GM23248 (cell line): Measurements from ENCODE around the gene MEGF11. TPM values are rescaled to one million over a fixed set of nuclear protein-coding genes. Genes with fewer than 3 reads are reported as not detected.

Source experiments
- DNase-seq: peaks from one replicate; pipeline ENCODE4 v3.0.0-alpha.2; 2015
- H2AFZ ChIP-seq: fragments of 200-600 bp; sonication (generic); 2 replicates; pipeline ENCODE4 v1.6.1; 2016; ENCODE audit warnings: antibody characterized with exemption
- H3F3A ChIP-seq: fragments of 200-600 bp; sonication (generic); 2 replicates; pipeline ENCODE4 v1.6.1; 2016; ENCODE audit warnings: mild to moderate bottlenecking, antibody characterized with exemption, mixed run types; ENCODE audit not compliant: insufficient read depth
- H3K27ac ChIP-seq: fragments of 200-600 bp; sonication (generic); 2 replicates; pipeline ENCODE4 v1.5.1; 2016; ENCODE audit warnings: mild to moderate bottlenecking
- H3K27me3 ChIP-seq: fragments of 200-600 bp; sonication (generic); replicated peaks from 2 replicates; pipeline ENCODE4 v1.6.1; 2016; ENCODE audit warnings: mild to moderate bottlenecking; ENCODE audit not compliant: insufficient read depth
- H3K36me3 ChIP-seq: fragments of 200-600 bp; sonication (generic); 2 replicates; pipeline ENCODE4 v1.6.1; 2016; ENCODE audit warnings: low read depth, mild to moderate bottlenecking
- H3K4me1 ChIP-seq: fragments of 200-600 bp; sonication (generic); 2 replicates; pipeline ENCODE4 v1.6.1; 2016; ENCODE audit warnings: mild to moderate bottlenecking; ENCODE audit not compliant: insufficient read depth
- H3K4me2 ChIP-seq: fragments of 200-600 bp; sonication (generic); one replicate; pipeline ENCODE4 v1.6.1; 2016; ENCODE audit warnings: mild to moderate bottlenecking; ENCODE audit not compliant: unreplicated experiment
- H3K4me3 ChIP-seq: fragments of 200-600 bp; sonication (generic); 2 replicates; pipeline ENCODE4 v1.5.1; 2016; ENCODE audit warnings: mild to moderate bottlenecking
- H3K79me2 ChIP-seq: fragments of 200-600 bp; sonication (generic); 2 replicates; pipeline ENCODE4 v1.6.1; 2016; ENCODE audit warnings: mild to moderate bottlenecking; ENCODE audit not compliant: insufficient read depth
- H3K9ac ChIP-seq: fragments of 200-600 bp; sonication (generic); 2 replicates; pipeline ENCODE4 v1.6.1; 2016; ENCODE audit warnings: mild to moderate bottlenecking
- H3K9me2 ChIP-seq: fragments of 200-600 bp; sonication (generic); 2 replicates; pipeline ENCODE4 v1.6.1; 2016; ENCODE audit warnings: mixed run types, mild to moderate bottlenecking, moderate library complexity; ENCODE audit not compliant: insufficient read depth
- H3K9me3 ChIP-seq: fragments of 200-600 bp; sonication (generic); one replicate; pipeline ENCODE4 v1.6.1; 2017; ENCODE audit warnings: low read depth
- H4K20me1 ChIP-seq: fragments of 200-600 bp; sonication (generic); 2 replicates; pipeline ENCODE4 v1.6.0; 2016; ENCODE audit not compliant: insufficient read depth
- EZH2 ChIP-seq: fragments of 200-600 bp; sonication (generic); IDR thresholded peaks from 2 replicates; pipeline ENCODE4 v1.6.1; 2018; ENCODE audit warnings: antibody characterized with exemption, mild to moderate bottlenecking; ENCODE audit not compliant: insufficient read depth, poor library complexity, severe bottlenecking
- EZH2phosphoT487 ChIP-seq: fragments of 200-600 bp; sonication (generic); IDR thresholded peaks from 2 replicates; pipeline ENCODE4 v1.6.1; 2018; ENCODE audit warnings: antibody characterized with exemption, moderate library complexity, mild to moderate bottlenecking, low read depth; ENCODE audit not compliant: insufficient read depth
- WGBS, 2 experiments: methylation state at CpG; one replicate each; pipeline ENCODE4 v1.1.6; 2015 to 2017; ENCODE audit warnings: low lambda C conversion rate in 2 of 2, low coverage in 1 of 2; ENCODE audit errors: missing lambda C conversion rate in 2 of 2; 5-methylcytosine and 5-hydroxymethylcytosine counted together
- in situ Hi-C: fragments of 300-500 bp; cut with MboI; formaldehyde crosslinking; loops from 2 replicates; pipeline ENCODE4 v1.15.0; 2020
- polyA plus RNA-seq: library from polyadenylated mRNA; unstranded; fragments of >200 nt; fragmentation: Nextera tagmentation; extraction: Ambion mirVana; gene quantifications from 2 replicates; pipeline ENCODE4 v1.2.1, GENCODE V29; 2016
- total RNA-seq: library from RNA; depleted of rRNA; stranded (reverse); fragments of >200 nt; shearing (Covaris generic); gene quantifications from 2 replicates; pipeline ENCODE4 v1.2.3, GENCODE V29; 2014

MEGF11 gene
- total and polyA plus RNA-seq, 2 experiments from 2014 or later = 0.14 TPM; not detected in 1

DNA sequence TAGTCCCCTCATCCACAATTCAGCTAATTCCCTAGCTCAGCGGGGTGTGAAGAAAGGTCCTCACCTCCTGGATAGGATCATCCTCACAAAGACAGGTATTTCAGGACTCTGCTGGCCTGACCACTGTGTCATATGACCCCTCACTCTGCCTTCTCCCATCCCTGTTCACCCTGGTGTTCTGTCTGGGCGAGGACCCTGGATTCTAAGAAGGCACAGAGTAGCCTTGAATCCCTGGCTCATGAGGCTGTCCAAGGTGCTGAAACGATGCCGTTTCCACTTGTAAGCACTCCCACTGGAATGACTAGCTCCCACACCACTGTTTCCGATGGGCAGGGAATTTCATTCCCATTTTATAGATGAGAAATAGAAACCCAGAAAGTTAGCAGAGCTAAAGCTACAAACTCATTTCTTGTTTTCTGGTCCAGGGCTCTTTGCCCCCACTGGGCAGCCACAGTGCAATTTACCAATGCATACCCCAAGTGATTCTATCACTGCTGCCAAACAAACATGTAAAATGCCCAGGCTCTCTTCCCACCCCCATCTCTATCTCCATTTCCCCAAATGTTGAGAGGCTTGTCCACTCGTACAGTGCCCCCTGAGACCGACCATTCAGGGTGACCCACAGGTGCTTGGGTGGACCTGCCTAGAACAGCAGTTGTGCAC lies 301.0 kb downstream of the MEGF11 start:
- H3K4me1 ChIP-seq = no peaks in the 10 kb centered on the region
- H3K9me3 ChIP-seq = no peaks in the 10 kb centered on the region
- TF ChIP-seq EZH2phosphoT487 (no peak), EZH2 (no peak)
- peaks cover 17% of the 10 kb centered on the region for H3K27me3 ChIP-seq
- H3K36me3 ChIP-seq = no peaks in the 10 kb centered on the region
- no peak overlapping the region for H3K9ac ChIP-seq
- 26 to 35% methylated on average over 7 of the region's 7 CpGs for WGBS, 2 experiments
- no peak overlapping the region for H3K4me3 ChIP-seq
- H2AFZ ChIP-seq = no peak overlapping the region
- DNase-seq = peak; percentile 65
- H3K79me2 ChIP-seq = no peaks in the 10 kb centered on the region
- no peak overlapping the region for H3K4me2 ChIP-seq
- H3K27ac ChIP-seq = no peak overlapping the region
- in situ Hi-C loops = no loop called here
- no peaks in the 10 kb centered on the region for H4K20me1 ChIP-seq
- no peaks in the 10 kb centered on the region for H3F3A ChIP-seq
- H3K9me2 ChIP-seq = no peaks in the 10 kb centered on the region

DNA sequence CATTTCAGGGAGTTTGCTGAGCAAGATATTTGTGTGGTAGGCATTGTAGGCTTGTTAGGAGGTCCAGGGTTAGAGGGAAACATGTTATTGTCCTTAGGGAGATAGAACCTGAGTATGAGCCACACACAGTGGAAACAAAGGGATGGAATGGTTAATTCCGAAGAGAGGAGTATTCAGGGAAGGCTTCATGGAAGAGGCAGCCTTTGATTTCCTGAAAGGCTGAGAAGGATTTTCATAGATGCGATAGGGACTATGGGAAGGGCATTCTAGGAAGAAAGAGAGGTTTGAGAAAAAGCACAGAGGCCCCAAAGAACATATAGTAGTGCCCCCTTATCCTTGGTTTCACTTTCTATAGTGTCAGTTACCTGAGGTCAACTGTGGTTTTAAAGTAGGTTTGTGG lies 302.5 kb downstream of the MEGF11 start:
- no peak overlapping the region for H3K9ac ChIP-seq

DNA sequence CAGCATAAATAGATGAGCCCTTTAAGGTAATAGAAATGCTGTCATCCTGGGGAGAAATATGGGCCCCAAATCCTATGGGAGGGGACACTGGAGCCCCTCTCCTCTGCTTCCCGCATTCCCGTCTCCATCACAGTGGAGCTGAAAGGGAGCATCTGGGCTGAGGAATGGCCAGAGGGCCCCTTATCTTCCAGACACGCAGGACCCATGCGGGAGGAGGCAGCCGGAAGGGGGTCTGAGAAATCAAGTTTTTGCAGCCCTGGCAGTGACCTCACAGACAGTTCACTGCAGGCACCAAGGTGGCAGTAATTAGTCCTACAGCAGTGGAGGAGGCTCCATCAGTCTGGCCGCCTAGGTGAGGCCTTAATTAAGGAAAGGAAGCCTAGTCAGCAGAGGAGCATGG lies 304.1 kb downstream of the MEGF11 start:
- H3K4me3 ChIP-seq = no peak overlapping the region
- H3K27ac ChIP-seq = no peak overlapping the region
- peaks cover 9% of the 10 kb centered on the region; the same call in 1 of the 2 replicates for H3K27me3 ChIP-seq
- H2AFZ ChIP-seq = no peak overlapping the region
- in situ Hi-C loops = no loop called here
- H3K79me2 ChIP-seq = no peaks in the 10 kb centered on the region
- no peak overlapping the region for H3K9ac ChIP-seq
- H3K4me1 ChIP-seq = 0 out of 2 replicates have a peak, but pooled peaks cover 5% of the 10 kb centered on the region
- H3F3A ChIP-seq = no peaks in the 10 kb centered on the region
- H3K36me3 ChIP-seq = no peaks in the 10 kb centered on the region
- no peaks in the 10 kb centered on the region for H3K9me2 ChIP-seq
- no peaks in the 10 kb centered on the region for H3K9me3 ChIP-seq
- DNase-seq = no peak
- H4K20me1 ChIP-seq = no peaks in the 10 kb centered on the region
- WGBS, 2 experiments = 60 to 63% methylated on average over 6 of the region's 6 CpGs
- TF ChIP-seq EZH2phosphoT487 (no peak), EZH2 (no peak)
- no peak overlapping the region for H3K4me2 ChIP-seq

More for the DNA sequence above, 302.5 kb downstream of the MEGF11 start:
- Histone ChIP-seq H3K9me2 (no peaks in the 10 kb centered on the region), H3K27me3 (peaks cover 9% of the 10 kb centered on the region), H3K4me1 (0 out of 2 replicates have a peak, but pooled peaks cover 5% of the 10 kb centered on the region), H4K20me1 (no peaks in the 10 kb centered on the region), H3K79me2 (no peaks in the 10 kb centered on the region), H3K27ac (no peak overlapping the region), H2AFZ (no peak overlapping the region), H3F3A (no peaks in the 10 kb centered on the region), H3K4me2 (no peak overlapping the region), H3K4me3 (no peak overlapping the region), H3K9me3 (no peaks in the 10 kb centered on the region), H3K36me3 (no peaks in the 10 kb centered on the region)
- no peak for TF ChIP-seq EZH2phosphoT487
- TF ChIP-seq EZH2 = no peak
- in situ Hi-C loops = no loop called here
- 30 to 35% methylated on average over 2 of the region's 2 CpGs for WGBS, 2 experiments
- no peak for DNase-seq

DNA sequence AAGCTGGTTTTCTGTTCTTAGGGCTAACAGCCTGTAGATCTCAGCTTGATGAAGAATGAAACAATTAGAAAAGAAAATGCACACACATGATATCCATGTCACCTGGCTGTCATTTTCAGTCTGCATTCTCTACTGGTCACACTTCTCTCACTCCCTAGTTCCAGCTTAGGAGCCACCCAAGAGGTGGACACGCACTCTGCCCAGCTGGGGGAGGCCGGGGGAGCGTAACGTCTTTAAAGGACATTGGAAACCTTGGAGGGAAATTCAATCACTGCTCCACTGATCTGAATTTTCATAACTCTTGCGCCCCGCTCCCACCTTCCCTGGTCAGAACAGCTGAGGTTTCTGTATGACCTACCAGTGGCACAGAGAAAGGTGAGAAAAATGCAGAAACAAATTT lies 304.5 kb downstream of the MEGF11 start:
- Histone ChIP-seq H3K9me3 (no peaks in the 10 kb centered on the region), H3K27ac (no peak overlapping the region), H2AFZ (no peak overlapping the region), H4K20me1 (no peaks in the 10 kb centered on the region), H3F3A (no peaks in the 10 kb centered on the region), H3K4me1 (0 out of 2 replicates have a peak, but pooled peaks cover 5% of the 10 kb centered on the region), H3K9me2 (no peaks in the 10 kb centered on the region), H3K4me3 (no peak overlapping the region), H3K79me2 (no peaks in the 10 kb centered on the region), H3K9ac (no peak overlapping the region), H3K27me3 (peaks cover 9% of the 10 kb centered on the region; the same call in 1 of the 2 replicates), H3K4me2 (no peak overlapping the region), H3K36me3 (no peaks in the 10 kb centered on the region)
- WGBS, 2 experiments = 79% methylated on average over 6 of the region's 6 CpGs
- TF ChIP-seq EZH2phosphoT487 (no peak), EZH2 (no peak)
- no peak for DNase-seq
- in situ Hi-C loops = no loop called here
